ENCODE measurements around the gene TOR3A. TPM values are rescaled to one million over a fixed set of nuclear protein-coding genes. Genes with fewer than 3 reads are reported as not detected.

The TOR3A gene
- total and polyA plus RNA-seq, 10 of the 15 experiments (the other 5 are each of a cell fraction or from before 2014, with no cell fraction given) = 8.6 to 87.9 (median 46.3) TPM

DNA sequence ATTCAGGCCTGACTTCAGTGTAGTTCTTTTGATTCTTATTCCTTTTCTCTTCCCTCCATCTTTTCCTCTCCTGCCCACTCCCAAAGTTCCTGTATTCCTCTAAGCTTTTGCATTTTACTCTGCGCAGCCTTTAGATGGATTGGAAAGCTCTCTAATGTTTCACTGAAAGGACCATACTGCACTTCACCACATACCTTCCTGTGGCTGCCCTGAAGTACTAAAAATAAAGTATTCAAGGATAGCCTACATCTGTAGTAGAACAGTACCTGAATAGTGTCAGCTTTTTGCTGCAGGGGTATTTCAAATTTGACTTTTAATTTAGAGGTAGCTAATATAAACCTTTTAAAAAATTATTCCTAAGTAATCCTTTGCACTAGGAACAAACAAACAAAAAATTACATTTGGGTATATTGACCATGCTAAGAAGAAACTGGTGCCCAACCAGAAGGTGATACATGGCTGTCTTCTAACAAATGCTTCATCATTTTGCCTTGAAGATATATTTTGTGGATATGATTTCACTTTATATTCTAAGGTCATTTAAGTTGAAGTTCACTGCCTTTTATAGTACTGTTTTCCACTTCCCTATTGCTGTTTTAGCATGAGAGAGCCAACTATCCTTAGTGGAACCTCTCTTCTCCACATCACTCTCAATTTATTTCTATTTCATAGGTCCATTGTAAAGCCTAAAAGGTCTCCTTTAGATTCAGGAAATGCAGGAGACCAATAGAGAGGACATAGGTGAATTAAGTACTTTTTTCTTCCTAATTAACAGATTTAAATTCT, 33.3 kb upstream of the TOR3A start (continued):
- no peak for TF ChIP-seq RFX5 (IDR thresholded peaks at IDR 0.05; ENCODE audit: low read depth, low read length)

DNA sequence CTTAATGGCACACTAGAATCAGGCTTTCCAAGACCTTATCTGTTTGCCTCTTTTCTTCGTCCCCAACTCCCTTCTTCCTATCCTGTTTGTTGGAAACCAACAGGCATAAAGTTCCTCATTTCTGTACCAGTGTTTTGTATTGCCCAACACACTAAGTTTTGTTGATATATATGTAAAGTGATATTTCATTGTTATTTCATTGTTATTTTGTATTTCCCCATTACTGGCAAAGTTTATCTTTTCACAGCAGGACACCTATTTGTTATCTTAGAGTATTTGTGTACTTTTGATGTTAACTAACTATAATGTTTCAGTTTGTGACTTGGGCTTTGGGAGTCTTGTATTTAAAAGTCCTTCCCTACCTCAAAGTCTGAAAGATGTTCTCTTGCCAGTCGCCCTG, 29.1 kb upstream of the TOR3A start:
- intact Hi-C loops (cut with micrococcal nuclease; ENCODE audit: unreplicated experiment) = no loop called here

DNA sequence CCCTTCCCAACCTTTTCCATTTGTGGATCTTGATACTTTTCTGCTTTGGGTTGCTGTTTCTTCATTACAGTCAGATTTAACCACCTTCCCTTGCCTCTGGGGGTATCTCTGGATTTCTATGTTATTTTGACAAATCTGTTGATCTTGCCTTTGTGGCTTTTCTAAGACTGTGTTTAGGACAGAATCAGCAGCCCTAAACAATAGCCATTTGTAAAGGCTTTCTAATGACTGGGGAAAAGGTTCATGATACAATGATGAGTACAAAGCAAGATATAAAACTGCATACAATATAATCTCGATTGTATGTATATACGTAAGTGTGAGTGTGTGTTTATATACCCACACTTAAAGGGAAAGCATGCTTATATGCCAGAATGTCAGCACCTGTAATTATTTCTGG, 28.4 kb upstream of the TOR3A start:
- no peaks in the 10 kb centered on the region for H3K9me3 ChIP-seq (replicated peaks; ENCODE audit: control insufficient read depth, insufficient read depth, low read length)
- no TSS peak for BruUV-seq (replicated peaks)
- no peak overlapping the region for H2AFZ ChIP-seq (ENCODE audit: control insufficient read depth, low read depth, low read length)
- H3K27me3 ChIP-seq (replicated peaks in 1 of 2; ENCODE audit: control insufficient read depth in 2 of 2, insufficient read depth in 2 of 2, low read length in 1 of 2) = no peaks in the 10 kb centered on the region
- intact Hi-C loops (cut with micrococcal nuclease; ENCODE audit: unreplicated experiment) = no loop called here
- TF ChIP-seq STAT3 (IDR thresholded peaks at IDR 0.05; ENCODE audit: low read depth, low read length) (no peak), NFXL1 (IDR thresholded peaks at IDR 0.05; ENCODE audit: borderline replicate concordance) (no peak), SMC3 (IDR thresholded peaks at IDR 0.05; ENCODE audit: borderline replicate concordance, low read length) (no peak), PAX8 (IDR thresholded peaks at IDR 0.05) (no peak), TBL1XR1 (IDR thresholded peaks at IDR 0.05; ENCODE audit: low read depth, low read length) (no peak), ESRRA (IDR thresholded peaks at IDR 0.05; ENCODE audit: low read length) (no peak)
- TF ChIP-seq, protein P1, sequence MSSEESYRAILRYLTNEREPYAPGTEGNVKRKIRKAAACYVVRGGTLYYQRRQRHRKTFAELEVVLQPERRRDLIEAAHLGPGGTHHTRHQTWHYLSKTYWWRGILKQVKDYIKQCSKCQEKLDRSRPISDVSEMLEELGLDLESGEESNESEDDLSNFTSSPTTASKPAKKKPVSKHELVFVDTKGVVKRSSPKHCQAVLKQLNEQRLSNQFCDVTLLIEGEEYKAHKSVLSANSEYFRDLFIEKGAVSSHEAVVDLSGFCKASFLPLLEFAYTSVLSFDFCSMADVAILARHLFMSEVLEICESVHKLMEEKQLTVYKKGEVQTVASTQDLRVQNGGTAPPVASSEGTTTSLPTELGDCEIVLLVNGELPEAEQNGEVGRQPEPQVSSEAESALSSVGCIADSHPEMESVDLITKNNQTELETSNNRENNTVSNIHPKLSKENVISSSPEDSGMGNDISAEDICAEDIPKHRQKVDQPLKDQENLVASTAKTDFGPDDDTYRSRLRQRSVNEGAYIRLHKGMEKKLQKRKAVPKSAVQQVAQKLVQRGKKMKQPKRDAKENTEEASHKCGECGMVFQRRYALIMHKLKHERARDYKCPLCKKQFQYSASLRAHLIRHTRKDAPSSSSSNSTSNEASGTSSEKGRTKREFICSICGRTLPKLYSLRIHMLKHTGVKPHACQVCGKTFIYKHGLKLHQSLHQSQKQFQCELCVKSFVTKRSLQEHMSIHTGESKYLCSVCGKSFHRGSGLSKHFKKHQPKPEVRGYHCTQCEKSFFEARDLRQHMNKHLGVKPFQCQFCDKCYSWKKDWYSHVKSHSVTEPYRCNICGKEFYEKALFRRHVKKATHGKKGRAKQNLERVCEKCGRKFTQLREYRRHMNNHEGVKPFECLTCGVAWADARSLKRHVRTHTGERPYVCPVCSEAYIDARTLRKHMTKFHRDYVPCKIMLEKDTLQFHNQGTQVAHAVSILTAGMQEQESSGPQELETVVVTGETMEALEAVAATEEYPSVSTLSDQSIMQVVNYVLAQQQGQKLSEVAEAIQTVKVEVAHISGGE (CRISPR knock-in tag; IDR thresholded peaks at IDR 0.05) = no peak
- TF ChIP-seq, protein P2, sequence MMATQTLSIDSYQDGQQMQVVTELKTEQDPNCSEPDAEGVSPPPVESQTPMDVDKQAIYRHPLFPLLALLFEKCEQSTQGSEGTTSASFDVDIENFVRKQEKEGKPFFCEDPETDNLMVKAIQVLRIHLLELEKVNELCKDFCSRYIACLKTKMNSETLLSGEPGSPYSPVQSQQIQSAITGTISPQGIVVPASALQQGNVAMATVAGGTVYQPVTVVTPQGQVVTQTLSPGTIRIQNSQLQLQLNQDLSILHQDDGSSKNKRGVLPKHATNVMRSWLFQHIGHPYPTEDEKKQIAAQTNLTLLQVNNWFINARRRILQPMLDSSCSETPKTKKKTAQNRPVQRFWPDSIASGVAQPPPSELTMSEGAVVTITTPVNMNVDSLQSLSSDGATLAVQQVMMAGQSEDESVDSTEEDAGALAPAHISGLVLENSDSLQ (IDR thresholded peaks at IDR 0.05) = no peak
- no peak overlapping the region for H3K4me3 ChIP-seq
- no peaks in the 10 kb centered on the region for H3K79me2 ChIP-seq (ENCODE audit: control insufficient read depth, insufficient read depth, low read length)
- ChIA-PET POLR2A (no interaction called here), RAD21 (ENCODE audit: unreplicated experiment) (no interaction called here), SMC1A (ENCODE audit: uncharacterized antibody, unreplicated experiment) (no interaction called here), CTCF (no interaction called here)
- no peak overlapping the region for H3K27ac ChIP-seq (ENCODE audit: control insufficient read depth, insufficient read depth)
- FAIRE-seq (no peak), ATAC-seq (no peak), DNase-seq (ENCODE audit: low read depth, low spot score) (no peak)
- H3K9ac ChIP-seq (ENCODE audit: control insufficient read depth, insufficient read depth, low read length) = no peak overlapping the region
- no peaks in the 10 kb centered on the region for H3K4me1 ChIP-seq (ENCODE audit: control insufficient read depth, insufficient read depth, low read length)
- no peak overlapping the region for H3K4me2 ChIP-seq (ENCODE audit: control insufficient read depth, insufficient read depth)
- whole genome bisulfite sequencing (ENCODE audit: insufficient coverage, insufficient replicate concordance, low lambda C conversion rate, missing lambda C conversion rate) = 100% methylated on average over 2 of the region's 2 CpGs
- peaks cover 0 to 3% of the 10 kb centered on the region in 2 experiments; a peak in 2 of 4 replicates for H3K36me3 ChIP-seq (ENCODE audit: control insufficient read depth in 2 of 2, insufficient read depth in 2 of 2, low read length in 1 of 2)
- in situ Hi-C loops (cut with MboI) = no loop called here
- no peaks in the 10 kb centered on the region for H4K20me1 ChIP-seq (ENCODE audit: control insufficient read depth, insufficient read depth)

More for the DNA sequence above, 29.1 kb upstream of the TOR3A start:
- H3K36me3 ChIP-seq (ENCODE audit: control insufficient read depth in 2 of 2, insufficient read depth in 2 of 2, low read length in 1 of 2) = peaks cover 0 to 3% of the 10 kb centered on the region in 2 experiments; a peak in 2 of 4 replicates
- FAIRE-seq (no peak), DNase-seq (ENCODE audit: low read depth, low spot score) (no peak), ATAC-seq (no peak)
- H3K4me1 ChIP-seq (ENCODE audit: control insufficient read depth, insufficient read depth, low read length) = no peaks in the 10 kb centered on the region
- no peak overlapping the region for H3K9ac ChIP-seq (ENCODE audit: control insufficient read depth, insufficient read depth, low read length)
- in situ Hi-C loops (cut with MboI) = no loop called here
- no peaks in the 10 kb centered on the region for H3K27me3 ChIP-seq (replicated peaks in 1 of 2; ENCODE audit: control insufficient read depth in 2 of 2, insufficient read depth in 2 of 2, low read length in 1 of 2)
- BruUV-seq (replicated peaks) = no TSS peak
- 95% methylated on average over 2 of the region's 2 CpGs for WGBS (ENCODE audit: insufficient coverage, insufficient replicate concordance, low lambda C conversion rate, missing lambda C conversion rate)
- TF ChIP-seq EGR1 (IDR thresholded peaks at IDR 0.05; ENCODE audit: borderline replicate concordance in 1 of 2, low read depth in 2 of 2, low read length in 2 of 2) = no peak
- no peak for TF ChIP-seq ZBED1 (IDR thresholded peaks at IDR 0.05; ENCODE audit: borderline replicate concordance)
- no peaks in the 10 kb centered on the region for H3K79me2 ChIP-seq (ENCODE audit: control insufficient read depth, insufficient read depth, low read length)
- H3K9me3 ChIP-seq (replicated peaks; ENCODE audit: control insufficient read depth, insufficient read depth, low read length) = no peaks in the 10 kb centered on the region
- no peak overlapping the region for H3K4me3 ChIP-seq
- ChIA-PET RAD21 (ENCODE audit: unreplicated experiment) (no interaction called here), CTCF (no interaction called here), SMC1A (ENCODE audit: uncharacterized antibody, unreplicated experiment) (no interaction called here), POLR2A (no interaction called here)
- no peak overlapping the region for H2AFZ ChIP-seq (ENCODE audit: control insufficient read depth, low read depth, low read length)
- H4K20me1 ChIP-seq (ENCODE audit: control insufficient read depth, insufficient read depth) = no peaks in the 10 kb centered on the region
- no peak overlapping the region for H3K4me2 ChIP-seq (ENCODE audit: control insufficient read depth, insufficient read depth)
- no peak overlapping the region for H3K27ac ChIP-seq (ENCODE audit: control insufficient read depth, insufficient read depth)
